ENCODE data around the gene MEG3.

Gene MEG3

DNA sequence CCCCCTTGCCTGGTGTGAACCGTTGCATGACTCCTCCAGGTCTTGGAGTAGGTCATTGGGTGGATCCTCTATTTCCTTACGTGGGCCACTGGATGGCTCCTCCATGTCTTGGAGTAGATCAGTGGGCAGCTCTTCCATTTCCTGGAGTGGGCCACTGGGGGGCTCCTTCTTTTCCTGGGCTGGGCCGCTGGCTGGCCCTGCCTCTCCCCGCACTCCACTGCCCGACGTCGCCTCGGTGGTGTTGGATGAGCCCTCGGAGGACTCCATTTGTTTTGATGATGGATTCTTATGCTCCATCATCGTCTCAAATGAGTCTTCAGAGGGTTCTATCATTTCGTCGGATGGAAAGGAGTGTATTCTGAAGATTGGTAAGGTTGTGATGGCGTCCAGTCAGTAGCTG lies 58.5 kb downstream of the MEG3 start:
- no peak for DNase-seq

DNA sequence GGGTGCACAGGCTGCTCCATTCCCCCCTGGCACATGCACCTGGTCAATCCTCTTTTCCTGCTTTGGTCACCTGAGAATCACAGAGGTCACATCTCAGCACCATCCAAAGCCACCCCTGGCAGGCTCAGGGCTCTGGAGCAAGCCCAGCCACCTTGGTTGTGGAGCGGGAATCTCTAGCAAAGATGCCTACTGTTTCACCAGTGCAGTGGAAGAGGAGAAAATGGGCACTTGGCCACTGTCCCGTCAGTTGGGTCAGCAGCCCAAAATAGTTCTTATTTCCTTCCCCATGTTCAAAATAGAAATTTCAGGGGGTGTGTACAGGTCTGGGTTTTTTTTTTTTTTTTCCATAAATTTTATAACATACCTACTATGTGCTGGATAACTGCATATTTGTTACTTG lies 59.3 kb downstream of the MEG3 start:
- no peak for DNase-seq

DNA sequence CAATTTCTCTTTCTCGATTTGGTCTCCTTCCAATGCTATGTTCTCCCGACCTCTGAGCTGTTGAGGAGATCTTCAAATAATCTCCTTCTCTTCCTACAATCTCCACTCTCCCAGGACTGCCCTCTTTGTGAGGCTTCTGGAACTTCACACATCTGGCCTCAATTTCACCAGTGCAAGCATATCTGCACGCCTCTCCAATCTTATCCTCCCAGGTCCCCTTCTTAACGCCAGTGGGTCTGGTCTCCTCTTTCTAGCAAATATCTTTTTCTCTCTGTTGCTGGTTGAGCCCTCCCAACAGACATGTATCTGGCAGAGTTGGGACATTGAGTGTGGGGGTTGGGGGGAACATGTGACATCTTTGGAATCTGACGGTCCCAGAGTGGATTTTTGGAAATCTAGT lies 59.7 kb downstream of the MEG3 start:
- DNase-seq, result no peak

DNA sequence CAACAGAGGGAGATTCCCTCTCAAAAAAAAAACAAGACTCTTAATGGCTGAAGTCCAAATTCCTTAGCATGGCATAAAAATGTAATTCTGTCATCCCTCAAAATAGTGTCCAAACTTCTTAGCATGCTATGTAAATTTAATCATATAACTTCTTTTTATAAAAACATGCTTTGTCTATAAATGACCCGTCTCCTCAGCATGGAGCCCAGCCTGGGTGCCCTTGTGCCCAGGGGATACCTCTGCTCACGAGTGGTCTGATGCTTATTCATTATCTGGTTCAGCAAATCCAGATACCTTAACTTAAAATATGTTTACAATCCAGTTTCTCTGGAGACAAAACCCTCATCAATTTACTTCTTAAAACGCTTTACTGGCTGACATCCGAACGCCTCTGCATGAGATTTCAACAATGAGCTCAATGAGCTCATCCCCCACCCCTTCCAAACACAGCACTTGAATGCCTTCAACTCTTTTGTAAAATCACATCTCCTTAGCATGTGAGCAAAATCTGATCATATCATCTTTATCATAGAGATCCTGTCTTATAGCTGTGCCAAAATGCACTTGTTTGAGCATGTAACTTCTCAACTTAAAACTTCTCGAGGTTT lies 61.9 kb downstream of the MEG3 start:
- DNase-seq, result no peak

DNA sequence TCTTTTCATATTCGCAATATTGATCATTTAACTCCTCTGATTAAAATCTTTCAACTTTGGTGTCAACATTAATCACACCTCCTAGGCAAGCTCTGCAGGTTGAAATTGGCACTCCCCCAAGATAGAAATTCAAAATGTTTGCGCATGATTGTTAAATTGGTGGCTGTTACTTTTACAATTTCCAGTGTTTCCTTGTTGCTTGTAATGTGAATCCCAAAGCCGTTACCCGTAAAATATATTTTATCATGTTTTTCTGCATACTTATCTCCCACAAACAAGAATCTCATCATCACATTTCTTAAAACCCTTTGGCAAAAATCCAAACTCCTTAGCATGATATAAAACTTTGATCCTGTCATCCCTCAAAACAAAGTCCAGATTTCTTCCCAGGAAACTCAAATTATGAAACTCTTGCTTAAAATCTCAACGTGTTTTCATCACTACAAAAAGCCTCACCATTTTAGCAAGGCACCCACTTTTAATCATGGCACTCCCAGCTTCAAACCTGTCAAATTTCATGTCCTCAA lies 62.9 kb downstream of the MEG3 start:
- no peak for DNase-seq

DNA sequence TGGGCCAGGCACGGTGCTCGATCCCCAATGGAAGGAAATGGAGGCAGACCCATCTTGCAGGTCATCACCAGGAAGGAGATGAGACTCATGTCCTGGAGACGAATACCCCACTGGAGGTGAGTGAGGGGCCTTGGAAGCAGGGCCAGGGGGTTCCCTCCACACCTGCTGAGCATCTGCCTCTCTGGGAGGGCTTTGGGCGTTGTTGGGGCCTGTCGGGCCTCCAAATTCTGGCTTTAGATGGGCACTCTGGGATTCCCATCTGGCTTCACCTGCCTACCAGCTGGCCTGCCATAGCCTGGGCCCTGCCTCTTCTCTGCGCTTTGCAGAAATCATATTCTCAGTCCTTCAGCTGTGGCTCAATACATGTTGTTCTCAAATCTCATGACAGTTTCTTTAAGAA lies 63.7 kb downstream of the MEG3 start:
- no peak for DNase-seq

DNA sequence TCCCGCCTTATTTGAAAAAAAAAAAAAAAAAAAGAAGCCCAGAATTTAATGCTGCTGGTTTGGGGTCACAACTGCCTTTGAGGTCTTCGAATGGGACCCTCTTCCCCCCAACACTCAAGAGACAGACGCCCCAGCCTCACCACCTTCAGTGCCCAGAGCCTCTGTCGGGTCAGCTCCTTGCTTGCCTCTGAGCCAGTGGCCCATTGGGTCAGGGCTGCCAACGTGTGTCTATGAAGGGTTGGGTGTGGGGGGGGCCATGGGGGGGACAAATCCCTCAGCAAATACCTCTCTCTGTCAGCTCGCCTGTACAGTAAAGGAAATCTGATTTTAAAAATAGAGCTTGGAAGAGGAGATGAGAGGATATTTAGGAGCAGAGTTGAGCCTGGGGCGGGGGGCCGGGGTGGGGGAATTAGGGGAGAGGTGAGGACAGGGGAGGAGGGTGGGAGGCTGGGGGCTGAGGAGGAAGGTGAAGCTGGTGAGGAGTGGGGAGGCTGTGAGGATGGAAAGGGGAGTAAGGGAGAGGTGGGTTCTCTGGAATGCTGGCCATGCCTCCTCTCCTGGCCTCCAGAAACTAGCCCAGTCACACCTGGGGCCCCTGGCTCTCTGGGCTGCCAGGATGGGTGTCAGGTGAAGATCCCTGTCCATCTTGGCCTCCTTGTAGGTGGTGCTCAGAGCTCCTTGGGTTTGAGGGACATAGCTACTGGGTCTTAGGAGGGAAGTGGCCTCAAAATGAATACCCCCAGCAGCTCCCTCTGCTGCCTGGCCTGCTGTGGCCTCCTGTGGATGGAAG lies 64.3 kb downstream of the MEG3 start:
- DNase-seq, result no peak

DNA sequence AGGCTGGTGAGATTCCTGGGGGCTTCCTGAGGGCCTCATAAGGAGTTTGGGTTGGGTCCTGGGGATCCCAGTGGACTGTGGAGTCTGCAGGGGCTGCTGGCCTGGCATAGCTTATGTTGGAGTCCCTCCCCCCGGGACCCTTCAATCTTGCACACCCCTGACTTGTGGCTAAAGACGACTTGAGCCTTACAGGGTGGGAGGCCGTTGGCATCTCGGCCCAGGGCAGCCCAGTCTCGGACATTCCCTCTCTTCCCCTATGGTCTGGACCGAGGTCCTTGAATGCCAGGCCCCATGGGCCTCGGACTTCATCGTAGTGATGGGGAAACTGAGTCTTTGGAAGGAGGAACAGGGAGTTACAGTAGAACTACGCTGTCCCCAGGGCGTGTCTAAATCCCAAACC lies 65.1 kb downstream of the MEG3 start:
- no peak for DNase-seq

DNA sequence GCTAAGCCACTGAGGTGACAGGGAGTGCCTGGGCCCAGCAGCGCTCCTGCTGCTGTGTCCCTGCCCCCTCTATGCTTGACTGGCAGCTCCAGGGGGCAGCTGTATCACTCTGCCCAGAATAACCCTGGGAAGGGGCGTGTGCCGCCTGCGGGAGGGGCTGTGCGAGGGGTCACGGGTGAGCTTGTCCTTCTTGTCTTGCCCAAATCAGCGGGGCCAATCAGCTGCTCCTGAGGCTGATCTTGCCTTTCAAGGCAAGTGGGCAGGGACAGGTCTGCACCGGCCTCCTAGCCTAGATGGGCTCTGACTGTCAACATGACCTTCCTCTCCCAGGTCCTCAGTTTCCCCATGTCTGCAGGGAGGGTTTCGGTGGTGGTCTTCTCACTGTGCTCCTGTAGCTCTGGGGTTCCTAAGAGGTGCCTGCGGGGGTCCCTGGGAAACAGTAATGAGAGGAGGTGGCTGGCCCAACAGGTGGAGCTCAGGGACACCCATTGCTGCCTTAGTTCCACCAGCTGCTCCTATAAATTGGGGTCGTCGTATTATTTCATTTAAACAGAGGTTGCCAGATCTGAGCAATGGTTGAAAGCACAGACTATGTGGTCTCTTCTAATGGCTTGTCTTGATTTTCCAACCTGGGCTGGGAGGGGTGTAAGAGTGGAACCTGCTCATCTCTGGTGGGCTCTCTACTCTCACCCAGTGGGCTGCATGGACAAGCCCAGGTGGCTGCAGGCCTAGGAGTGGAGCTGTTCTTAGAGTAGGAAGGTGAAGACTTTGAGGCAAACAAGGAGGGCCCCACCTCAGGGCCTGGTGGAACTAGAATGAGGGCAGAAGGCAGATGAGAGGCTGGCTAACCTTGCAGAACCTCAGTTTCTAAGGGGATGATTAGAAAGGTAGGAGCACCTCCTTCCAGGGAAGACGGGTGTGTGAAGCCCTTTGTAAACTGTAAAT lies 65.9 kb downstream of the MEG3 start:
- DNase-seq, result no peak

DNA sequence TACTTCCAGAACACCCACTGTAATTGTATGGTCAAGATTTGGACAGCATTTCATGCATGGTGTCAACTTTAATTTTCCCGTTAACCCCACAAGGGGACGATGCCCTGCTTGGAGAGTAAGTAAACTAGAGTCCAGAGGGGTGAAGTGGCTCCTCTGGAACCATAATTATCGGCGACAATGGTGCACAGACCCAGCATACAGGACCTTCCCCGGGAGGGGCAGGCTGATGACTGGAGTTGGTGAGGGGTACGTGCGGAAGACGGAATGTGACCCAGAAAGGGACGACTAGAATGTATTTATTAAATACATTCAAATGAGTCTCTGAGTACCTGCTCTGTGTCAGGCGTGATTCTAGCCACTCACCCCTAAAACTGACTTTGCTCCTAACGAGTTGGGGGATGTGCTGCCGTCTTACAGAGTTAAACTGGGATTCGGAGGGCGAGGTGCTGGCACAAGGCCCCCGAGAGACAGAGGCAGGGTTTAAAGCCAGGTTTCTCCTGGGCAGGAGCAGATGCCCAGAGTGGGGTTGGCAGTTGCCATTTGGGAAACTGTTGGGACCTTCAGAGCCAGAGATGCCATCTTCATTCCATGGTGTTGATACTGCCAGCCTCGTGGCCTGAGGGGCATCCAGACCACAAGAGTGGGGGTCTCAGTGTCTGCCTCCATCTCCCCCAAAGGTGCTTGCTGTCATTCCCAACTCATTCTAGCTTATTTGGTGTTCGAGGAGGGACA lies 66.7 kb downstream of the MEG3 start:
- no peak for DNase-seq

DNA sequence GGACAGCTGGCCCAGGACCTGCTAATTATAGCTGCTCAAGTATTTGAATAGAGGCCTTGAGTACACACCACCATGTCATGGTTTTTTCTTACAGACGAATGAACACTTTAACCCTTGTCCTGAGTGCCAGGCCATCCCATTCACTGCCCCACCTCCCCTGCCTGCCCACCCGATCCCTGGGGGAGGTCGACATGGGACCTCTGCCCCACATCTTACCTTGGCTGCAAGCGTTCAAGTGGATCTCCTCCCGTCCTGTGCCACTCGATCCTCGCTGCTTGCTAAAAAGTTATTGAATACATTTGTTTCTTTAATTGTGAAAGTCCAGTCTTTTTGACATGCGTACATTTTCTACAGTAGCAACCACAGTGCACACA lies 67.3 kb downstream of the MEG3 start:
- no peak for DNase-seq

DNA sequence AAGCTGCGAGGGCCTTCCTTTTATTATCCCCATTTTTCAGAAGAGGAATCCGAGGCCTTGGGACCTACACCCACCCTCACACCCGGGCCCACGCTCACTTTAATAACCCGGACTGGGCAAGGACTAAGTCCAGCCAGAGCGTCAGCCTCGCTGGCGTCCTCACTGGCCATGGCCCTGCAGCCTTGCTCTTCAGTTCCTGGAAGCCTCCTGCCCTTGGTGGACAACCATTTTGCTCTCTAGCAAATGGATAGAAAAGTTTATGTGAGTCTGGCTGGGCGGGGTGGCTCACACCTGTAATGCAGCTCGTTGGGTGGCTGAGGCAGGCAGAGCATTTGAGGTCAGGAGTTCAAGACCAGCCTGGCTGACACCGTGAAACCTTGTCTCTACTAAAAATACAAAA lies 67.8 kb downstream of the MEG3 start:
- no peak for DNase-seq

DNA sequence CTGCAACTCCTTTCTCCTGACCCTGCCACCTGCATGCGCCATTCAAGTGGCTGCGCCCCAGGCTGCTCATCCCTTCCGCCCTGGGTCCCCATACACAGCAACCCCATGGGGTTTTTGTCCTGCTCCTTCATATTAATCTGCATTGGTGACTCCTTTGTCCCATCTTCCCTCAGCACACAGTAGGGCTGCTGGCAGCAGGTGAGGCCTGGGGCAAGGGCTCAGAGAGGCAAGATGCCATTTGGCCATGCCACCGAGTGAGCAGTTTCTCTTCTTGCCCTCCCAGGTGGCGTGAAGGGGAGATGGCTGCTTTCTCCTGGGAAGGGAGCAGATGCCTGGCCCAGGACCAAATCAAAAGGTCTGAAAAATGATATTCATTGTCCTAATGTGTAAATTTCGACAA lies 68.5 kb downstream of the MEG3 start:
- no peak for DNase-seq

DNA sequence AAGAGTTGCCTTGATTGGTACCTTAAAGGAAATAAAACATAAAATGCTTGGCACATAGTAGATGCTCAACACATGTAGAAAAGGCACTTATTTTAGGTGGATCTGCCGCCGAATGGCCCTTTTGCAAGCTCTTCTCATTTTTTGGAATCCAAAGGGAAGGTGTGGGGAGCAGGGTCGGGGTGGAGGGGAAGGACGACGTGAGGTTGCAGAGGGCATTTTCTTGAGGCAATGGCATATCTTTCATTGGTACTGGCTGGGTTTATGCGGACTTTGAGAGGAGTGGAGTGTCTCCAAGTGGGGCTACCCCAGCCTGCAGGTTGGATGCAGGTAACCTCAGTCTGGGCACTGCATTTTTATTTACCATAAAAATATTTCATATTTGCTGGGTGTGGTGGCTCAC lies 69.5 kb downstream of the MEG3 start:
- no peak for DNase-seq

DNA sequence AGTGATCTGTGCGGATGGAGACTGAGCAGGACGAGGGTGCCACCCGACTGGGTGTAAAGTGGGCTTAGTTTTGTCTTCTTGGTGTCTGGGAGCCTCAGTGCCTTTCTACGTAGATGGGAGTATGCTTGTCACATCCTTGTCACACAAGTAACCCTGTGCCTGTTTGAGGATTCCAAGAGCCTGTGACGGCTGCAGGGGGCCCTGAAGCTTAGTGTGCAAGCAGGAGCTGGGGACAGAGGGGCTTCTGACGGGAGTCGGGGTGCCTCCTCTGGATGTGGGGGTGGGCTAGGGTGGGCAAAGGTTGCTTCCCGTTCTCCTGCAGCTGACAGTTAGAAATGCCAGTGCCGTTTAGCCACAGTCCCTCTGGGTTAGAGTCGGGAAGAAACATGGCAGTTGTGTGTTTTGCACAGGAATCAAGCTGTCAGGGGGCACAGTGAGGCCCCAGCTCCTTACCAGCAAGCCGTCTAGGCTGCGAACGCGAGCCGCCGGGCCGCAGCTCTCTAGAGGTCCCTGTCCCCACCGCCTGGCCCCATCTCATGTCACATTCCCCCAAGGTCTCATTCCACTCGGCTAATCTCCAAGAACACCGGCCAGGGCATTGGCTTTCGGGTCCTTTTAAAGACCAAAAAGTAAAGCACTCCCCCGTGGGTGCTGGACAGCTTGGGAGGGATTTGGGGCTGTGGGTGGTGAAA lies 70.6 kb downstream of the MEG3 start:
- DNase-seq, result no peak

DNA sequence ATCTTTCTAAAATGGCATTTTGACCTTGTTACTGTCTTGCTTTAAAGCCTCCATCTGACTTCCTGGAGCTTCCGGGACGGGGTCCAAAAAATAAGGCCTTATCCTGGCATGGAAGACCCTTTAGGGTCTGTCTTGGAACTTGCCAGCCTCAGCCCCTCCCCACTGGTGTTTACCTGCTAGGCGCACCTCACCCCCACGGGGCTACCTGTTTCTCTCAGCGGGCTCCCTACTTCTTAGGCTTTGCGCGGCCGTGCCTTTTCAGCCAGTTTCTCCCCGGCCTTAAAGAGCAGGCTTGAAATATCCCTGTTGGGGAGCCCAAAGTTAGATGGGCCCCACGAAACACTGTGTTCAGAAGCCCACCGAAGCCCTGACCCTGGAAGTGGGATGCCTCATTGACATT lies 72.5 kb downstream of the MEG3 start:
- no peak for DNase-seq

DNA sequence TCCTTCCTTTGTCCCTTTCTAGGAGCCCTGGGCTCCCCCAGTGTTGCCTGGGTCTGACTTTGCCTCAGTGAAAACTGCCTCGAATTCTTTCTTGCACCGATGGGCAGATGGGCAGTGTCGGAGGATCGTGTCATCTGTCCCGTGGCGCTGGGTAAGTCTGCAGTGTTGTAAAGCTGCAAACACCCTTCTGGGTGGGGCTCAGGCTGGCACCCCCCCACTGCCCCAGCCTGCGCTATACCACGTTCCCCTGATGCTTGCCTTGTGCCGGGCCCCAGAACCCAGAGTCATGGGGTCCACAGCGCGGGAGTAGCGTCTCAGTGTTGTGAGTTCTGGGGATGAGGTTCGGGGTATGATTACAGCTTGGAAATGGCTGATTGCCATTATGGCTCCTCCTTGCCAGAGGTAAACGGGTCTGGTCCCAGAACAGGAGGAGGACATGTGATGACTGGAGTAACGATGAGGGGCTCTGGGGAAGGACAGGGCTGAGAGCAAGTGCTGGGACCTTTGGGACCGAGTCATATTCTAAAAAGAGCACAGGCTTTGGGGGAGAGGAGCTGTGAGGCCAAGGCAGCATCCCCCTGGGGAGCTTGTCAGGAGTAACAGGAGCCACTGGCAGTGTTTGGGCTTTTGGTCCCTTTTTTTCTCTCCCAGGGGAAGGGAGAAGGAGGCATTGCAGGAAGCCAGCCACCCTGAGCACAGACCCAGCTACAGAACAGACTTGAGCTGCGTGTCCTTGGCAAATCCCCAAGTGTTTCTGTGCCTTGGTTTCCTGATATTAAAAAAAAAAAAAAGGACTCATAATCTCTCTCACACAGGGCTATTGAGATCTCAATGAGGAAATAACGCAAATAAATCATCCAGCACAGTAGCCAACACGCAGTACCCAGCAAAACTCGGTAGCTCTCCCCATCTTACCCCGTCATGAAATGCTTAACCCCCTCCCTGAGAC lies 73.3 kb downstream of the MEG3 start:
- no peak for DNase-seq

DNA sequence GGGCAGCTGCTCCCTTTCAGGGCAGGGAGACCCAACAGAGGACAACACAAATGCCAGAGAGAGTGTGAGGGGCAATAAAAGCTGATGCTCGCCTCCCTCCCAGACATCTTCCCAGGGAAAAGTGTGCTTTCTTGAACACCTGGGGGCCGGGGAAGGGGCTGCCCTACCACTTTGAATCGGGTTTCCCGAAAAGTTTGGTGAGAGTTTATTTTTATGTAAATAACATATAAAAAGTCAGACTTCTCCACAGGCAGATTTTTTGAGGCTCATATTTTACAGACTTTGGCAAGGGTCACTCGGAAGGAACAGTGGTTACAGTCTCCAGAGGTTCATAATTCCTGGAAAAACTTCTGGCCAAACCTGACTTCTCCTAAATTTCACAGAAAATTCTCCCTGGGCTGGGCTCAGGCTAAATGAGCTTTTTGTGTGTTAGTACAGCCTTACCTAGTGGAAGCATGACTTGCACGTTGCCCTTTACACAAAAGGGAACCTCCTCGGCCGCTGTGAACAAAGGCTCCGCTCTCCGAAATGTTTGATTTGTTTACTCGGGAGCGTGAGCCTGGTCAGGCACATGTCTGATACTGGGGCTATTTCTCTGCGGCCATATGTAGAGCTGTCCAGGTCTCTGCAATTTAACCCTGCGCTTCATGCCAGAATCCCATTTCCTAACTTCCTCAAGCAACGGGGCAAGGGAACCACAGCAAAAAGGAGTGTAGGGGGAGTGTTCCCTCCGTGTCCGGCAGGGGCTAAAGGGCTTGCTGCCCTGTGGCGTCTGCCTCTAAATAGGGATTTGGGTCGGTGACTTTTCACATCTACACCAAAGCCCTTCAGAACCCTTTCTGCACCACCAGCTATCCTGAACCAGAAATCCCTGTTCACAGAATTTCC lies 74.2 kb downstream of the MEG3 start:
- DNase-seq, result no peak

DNA sequence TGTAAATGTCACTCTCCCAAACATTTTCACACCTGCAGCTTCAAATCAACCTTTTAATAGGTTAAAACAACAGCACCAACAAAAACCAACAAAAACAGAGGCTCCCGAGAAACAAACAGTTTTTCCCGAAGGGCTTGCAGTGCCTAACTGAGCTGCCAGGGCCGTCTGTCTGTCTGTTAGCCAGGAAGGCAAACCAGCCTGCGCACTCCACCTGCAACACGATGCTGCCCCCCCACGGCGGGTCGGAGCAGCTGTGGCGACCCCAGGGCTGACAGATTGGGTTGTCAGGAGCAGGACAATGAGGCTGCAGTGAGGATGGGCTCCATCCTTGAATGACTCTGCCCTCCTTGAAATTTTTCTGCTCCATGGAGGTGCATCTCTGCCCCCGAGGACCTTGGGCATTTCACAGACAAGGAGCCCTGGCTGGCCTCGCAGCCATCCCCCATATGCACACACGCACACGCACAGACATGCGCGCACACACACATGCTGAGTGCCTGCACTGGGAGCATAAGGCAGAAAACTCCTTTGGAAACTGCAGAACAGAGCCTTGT lies 75.0 kb downstream of the MEG3 start:
- peak in 1 of 2 experiments; percentile 10 for DNase-seq
